Stimulated activated CD8-positive, alpha-beta memory T cell treated with anti-CD3 and anti-CD28 coated beads, Interleukin-15, amount 100 ng/mL, for 1 hour (primary cell): ENCODE results near the gene VTN.

ENCODE experiments used
- DNase-seq: peaks from one replicate; pipeline ENCODE4 v3.0.0-alpha.2; 2020; ENCODE audit warnings: low read depth

The VTN gene

GRCh38 chr17:28395426-28395825, 25.3 kb upstream of the VTN start:
- no peak for DNase-seq

- no peak for DNase-seq
These were observed 24.4 kb upstream of the VTN start for GRCh38 chr17:28394337-28395116.

- DNase-seq = no peak
These were observed 22.4 kb upstream of the VTN start for GRCh38 chr17:28392491-28392890.

GRCh38 chr17:28391401-28391800, 21.3 kb upstream of the VTN start:
- DNase-seq = no peak

- DNase-seq = no peak
These were observed 20.9 kb upstream of the VTN start for GRCh38 chr17:28390984-28391383.

- DNase-seq = no peak
These were observed 20.5 kb upstream of the VTN start for GRCh38 chr17:28390563-28390962.

GRCh38 chr17:28390141-28390540, 20.0 kb upstream of the VTN start:
- DNase-seq = no peak

- DNase-seq = no peak
These were observed 18.0 kb upstream of the VTN start for GRCh38 chr17:28388106-28388505.

- DNase-seq = no peak
These were observed 16.3 kb upstream of the VTN start for GRCh38 chr17:28386391-28386790.

GRCh38 chr17:28385406-28385805, 15.3 kb upstream of the VTN start:
- no peak for DNase-seq

- DNase-seq = no peak
These were observed 14.9 kb upstream of the VTN start for GRCh38 chr17:28385037-28385400.

GRCh38 chr17:28384281-28385036, 14.4 kb upstream of the VTN start:
- peak; percentile 30 for DNase-seq

- DNase-seq = no peak
These were observed 11.2 kb upstream of the VTN start for GRCh38 chr17:28381141-28381825.

GRCh38 chr17:28379814-28380801, 10.0 kb upstream of the VTN start:
- no peak for DNase-seq

GRCh38 chr17:28372945-28373274, 2.8 kb upstream of the VTN start:
- no peak for DNase-seq

- no peak for DNase-seq
These were observed 2.3 kb upstream of the VTN start for GRCh38 chr17:28372203-28372944.

GRCh38 chr17:28371245-28372202, 1.4 kb upstream of the VTN start, which contains the start of gene SARM1:
SARM1 (plus strand) TSS chr17:28371694; CDS start chr17:28372033, 339 bp downstream.
- peak; percentile 60 for DNase-seq

- DNase-seq = no peak
These were observed 617 bp upstream of the VTN start for GRCh38 chr17:28370744-28371103.

- no peak for DNase-seq
These were observed 448 bp downstream of the VTN start for GRCh38 chr17:28369684-28370034.
